Measurements from ENCODE around the gene WWOX. TPM values are rescaled to one million over a fixed set of nuclear protein-coding genes. Genes with fewer than 3 reads are reported as not detected.
A peak's percentile ranks its signal among the peaks of the same experiment; 100 is the strongest.

WWOX gene
- total and polyA plus RNA-seq, 4 experiments from 2014 or later: 10.4 to 23.1 (median 17.5) TPM

GRCh38 chr16:78504401-78504851, 405.0 kb downstream of the WWOX start:
- H3K9me3 Mint-ChIP-seq: no peaks in the 10 kb centered on the region
- Histone ChIP-seq H3K4me1 (ENCODE audit: insufficient read depth, low read length) (no peaks in the 10 kb centered on the region), H3K36me3 (ENCODE audit: insufficient read depth, low read length) (no peaks in the 10 kb centered on the region), H3K4me3 (ENCODE audit: low read length in 2 of 2) (no peak overlapping the region), H3K27me3 (ENCODE audit: insufficient read depth, low read length) (no peaks in the 10 kb centered on the region), H3K9me3 (ENCODE audit: control insufficient read depth in 1 of 2, low read length in 2 of 2) (no peaks in the 10 kb centered on the region), H3K27ac (ENCODE audit: low read depth, low read length) (no peak overlapping the region)
- DNase-seq: no peak
- no peaks in the 10 kb centered on the region for H3K27me3 Mint-ChIP-seq
- ChIA-PET CTCF (ENCODE audit: partially characterized antibody) (interaction anchor here (0.6 to 6.4 kb wide), 6 partner anchors 10 to 1097 kb away, joined by 3 to 51 read pairs (median 6); partner anchors contain the start of gene MAF), POLR2A (ENCODE audit: partially characterized antibody) (no interaction called here)
- no peaks in the 10 kb centered on the region for H3K36me3 Mint-ChIP-seq
- H3K4me1 Mint-ChIP-seq: no peaks in the 10 kb centered on the region
- no peak overlapping the region for H3K4me3 Mint-ChIP-seq
- intact Hi-C loops (cut with micrococcal nuclease): no loop called here
- no peak overlapping the region for H3K27ac Mint-ChIP-seq

DNA sequence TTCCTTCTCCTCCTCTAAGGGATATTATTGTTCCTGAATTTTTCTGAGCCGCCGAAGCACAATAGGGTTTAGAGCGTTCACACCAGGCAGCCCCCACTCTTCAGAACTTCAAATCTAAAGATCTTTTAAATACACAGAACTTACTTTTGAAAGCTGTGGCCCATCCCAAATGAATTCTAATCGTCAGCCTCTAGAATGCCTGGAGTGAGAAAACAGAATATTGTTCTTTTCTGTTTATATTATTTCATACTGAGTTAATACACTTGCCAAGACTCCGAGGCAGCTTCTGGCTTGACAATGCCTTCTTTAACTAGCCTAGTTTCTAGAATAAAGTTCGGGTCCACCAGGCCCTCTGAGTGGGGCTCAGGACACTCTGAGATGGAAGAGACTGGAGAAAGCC, 405.6 kb downstream of the WWOX start:
- ChIA-PET CTCF (ENCODE audit: partially characterized antibody) (interaction anchor here (1.8 to 6.4 kb wide), 3 partner anchors 9 to 1097 kb away, joined by 7 to 51 read pairs (median 14); partner anchors contain the start of gene MAF), POLR2A (ENCODE audit: partially characterized antibody) (no interaction called here)
- Histone ChIP-seq H3K27ac (ENCODE audit: low read depth, low read length) (no peak overlapping the region), H3K9me3 (ENCODE audit: control insufficient read depth in 1 of 2, low read length in 2 of 2) (no peaks in the 10 kb centered on the region), H3K4me3 (ENCODE audit: low read length in 2 of 2) (no peak overlapping the region), H3K36me3 (ENCODE audit: insufficient read depth, low read length) (no peaks in the 10 kb centered on the region), H3K27me3 (ENCODE audit: insufficient read depth, low read length) (no peaks in the 10 kb centered on the region), H3K4me1 (ENCODE audit: insufficient read depth, low read length) (no peaks in the 10 kb centered on the region)
- H3K27ac Mint-ChIP-seq: peak overlapping the region in 1 of 7 donors; percentile 34
- H3K4me1 Mint-ChIP-seq: no peaks in the 10 kb centered on the region
- H3K27me3 Mint-ChIP-seq: no peaks in the 10 kb centered on the region
- DNase-seq: no peak
- no peak overlapping the region for H3K4me3 Mint-ChIP-seq
- H3K9me3 Mint-ChIP-seq: no peaks in the 10 kb centered on the region
- no peaks in the 10 kb centered on the region for H3K36me3 Mint-ChIP-seq
- intact Hi-C loops (cut with micrococcal nuclease): no loop called here

GRCh38 chr16:78505544-78506366, 406.3 kb downstream of the WWOX start:
- H3K36me3 Mint-ChIP-seq: no peaks in the 10 kb centered on the region
- ChIA-PET POLR2A (ENCODE audit: partially characterized antibody) (no interaction called here), CTCF (ENCODE audit: partially characterized antibody) (interaction anchor here (1.8 to 6.4 kb wide), 3 partner anchors 8 to 1096 kb away, joined by 7 to 51 read pairs (median 14); partner anchors contain the start of gene MAF)
- DNase-seq: no peak
- H3K4me1 Mint-ChIP-seq: no peaks in the 10 kb centered on the region
- intact Hi-C loops (cut with micrococcal nuclease): no loop called here
- Histone ChIP-seq H3K36me3 (ENCODE audit: insufficient read depth, low read length) (no peaks in the 10 kb centered on the region), H3K4me3 (ENCODE audit: low read length in 2 of 2) (no peak overlapping the region), H3K9me3 (ENCODE audit: control insufficient read depth in 1 of 2, low read length in 2 of 2) (no peaks in the 10 kb centered on the region), H3K27ac (ENCODE audit: low read depth, low read length) (no peak overlapping the region), H3K4me1 (ENCODE audit: insufficient read depth, low read length) (no peaks in the 10 kb centered on the region), H3K27me3 (ENCODE audit: insufficient read depth, low read length) (no peaks in the 10 kb centered on the region)
- no peaks in the 10 kb centered on the region for H3K27me3 Mint-ChIP-seq
- no peak overlapping the region for H3K27ac Mint-ChIP-seq
- no peak overlapping the region for H3K4me3 Mint-ChIP-seq
- no peaks in the 10 kb centered on the region for H3K9me3 Mint-ChIP-seq

DNA sequence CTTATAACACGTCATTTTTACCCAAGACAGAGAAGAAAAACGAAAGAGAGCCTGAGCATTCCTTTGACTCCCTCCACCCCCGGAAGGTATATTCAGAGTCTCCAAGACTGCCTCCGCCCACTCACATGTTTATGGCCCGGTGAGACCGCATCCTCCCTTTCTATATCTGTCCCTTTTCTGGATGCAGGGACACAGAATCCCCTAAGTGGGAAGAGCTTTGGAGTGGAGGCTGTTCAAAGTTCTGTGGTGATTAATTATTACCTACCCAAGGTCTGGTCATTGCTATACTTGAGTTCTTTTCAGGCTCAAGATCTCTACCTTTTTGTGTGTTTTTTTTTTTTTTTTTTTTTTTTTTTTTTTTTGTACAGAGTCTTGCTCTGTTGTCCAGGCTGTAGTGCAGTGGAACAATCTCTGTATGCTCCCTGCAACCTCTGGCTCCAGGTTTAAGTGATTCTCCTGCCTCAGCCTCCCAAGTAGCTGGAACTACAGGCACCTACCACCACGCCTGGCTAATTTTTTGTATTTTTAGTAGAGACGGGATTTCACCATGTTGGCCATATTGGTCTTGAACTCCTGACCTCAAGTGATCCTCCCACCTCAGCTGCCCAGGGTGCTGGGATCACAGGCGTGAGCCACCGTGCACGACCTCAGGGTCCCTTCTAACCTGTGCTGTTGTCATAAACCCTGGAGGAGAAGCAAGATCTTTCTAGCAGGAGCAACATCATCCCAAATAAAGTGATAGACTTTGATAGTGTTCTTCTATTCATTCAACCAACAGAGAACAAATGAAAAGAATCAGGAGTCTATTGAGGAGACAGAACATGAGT, 407.1 kb downstream of the WWOX start:
- Mint-ChIP-seq H3K36me3 (no peaks in the 10 kb centered on the region), H3K4me3 (no peak overlapping the region), H3K27me3 (no peaks in the 10 kb centered on the region), H3K4me1 (no peaks in the 10 kb centered on the region), H3K9me3 (no peaks in the 10 kb centered on the region), H3K27ac (no peak overlapping the region)
- ChIA-PET POLR2A (ENCODE audit: partially characterized antibody) (no interaction called here), CTCF (ENCODE audit: partially characterized antibody) (no interaction called here)
- Histone ChIP-seq H3K36me3 (ENCODE audit: insufficient read depth, low read length) (no peaks in the 10 kb centered on the region), H3K9me3 (ENCODE audit: control insufficient read depth in 1 of 2, low read length in 2 of 2) (no peaks in the 10 kb centered on the region), H3K27me3 (ENCODE audit: insufficient read depth, low read length) (no peaks in the 10 kb centered on the region), H3K4me1 (ENCODE audit: insufficient read depth, low read length) (no peaks in the 10 kb centered on the region), H3K4me3 (ENCODE audit: low read length in 2 of 2) (no peak overlapping the region), H3K27ac (ENCODE audit: low read depth, low read length) (no peak overlapping the region)
- no peak for DNase-seq
- intact Hi-C loops (cut with micrococcal nuclease): no loop called here

- POLR2A ChIA-PET (ENCODE audit: partially characterized antibody): no interaction called here
Measured at GRCh38 chr16:78507576-78507975, 408.1 kb downstream of the WWOX start.

GRCh38 chr16:78509965-78510364, 410.5 kb downstream of the WWOX start:
- Mint-ChIP-seq H3K4me3 (no peak overlapping the region), H3K4me1 (no peaks in the 10 kb centered on the region), H3K9me3 (no peaks in the 10 kb centered on the region), H3K27ac (no peak overlapping the region), H3K27me3 (no peaks in the 10 kb centered on the region), H3K36me3 (no peaks in the 10 kb centered on the region)
- intact Hi-C loops (cut with micrococcal nuclease): no loop called here
- H3K27me3 ChIP-seq (ENCODE audit: insufficient read depth, low read length): no peaks in the 10 kb centered on the region
- ChIA-PET CTCF (ENCODE audit: partially characterized antibody) (interaction anchor here (1.0 to 1.3 kb wide), 2 partner anchors 11 to 260 kb away, joined by 3 read pairs; no protein-coding TSS in a partner anchor), POLR2A (ENCODE audit: partially characterized antibody) (no interaction called here)
- H3K36me3 ChIP-seq (ENCODE audit: insufficient read depth, low read length): no peaks in the 10 kb centered on the region
- H3K4me1 ChIP-seq (ENCODE audit: insufficient read depth, low read length): no peaks in the 10 kb centered on the region
- DNase-seq: no peak
- no peak overlapping the region for H3K27ac ChIP-seq (ENCODE audit: low read depth, low read length)
- H3K9me3 ChIP-seq (ENCODE audit: control insufficient read depth in 1 of 2, low read length in 2 of 2): no peaks in the 10 kb centered on the region
- no peak overlapping the region for H3K4me3 ChIP-seq (ENCODE audit: low read length in 2 of 2)

More at GRCh38 chr16:78507576-78507975, 408.1 kb downstream of the WWOX start:
- no peak for DNase-seq
- Mint-ChIP-seq H3K4me1 (no peaks in the 10 kb centered on the region), H3K4me3 (no peak overlapping the region), H3K9me3 (no peaks in the 10 kb centered on the region), H3K27ac (no peak overlapping the region), H3K27me3 (no peaks in the 10 kb centered on the region), H3K36me3 (no peaks in the 10 kb centered on the region)
- Histone ChIP-seq H3K4me3 (ENCODE audit: low read length in 2 of 2) (no peak overlapping the region), H3K9me3 (ENCODE audit: control insufficient read depth in 1 of 2, low read length in 2 of 2) (no peaks in the 10 kb centered on the region), H3K27ac (ENCODE audit: low read depth, low read length) (no peak overlapping the region), H3K27me3 (ENCODE audit: insufficient read depth, low read length) (no peaks in the 10 kb centered on the region), H3K4me1 (ENCODE audit: insufficient read depth, low read length) (no peaks in the 10 kb centered on the region), H3K36me3 (ENCODE audit: insufficient read depth, low read length) (no peaks in the 10 kb centered on the region)
- CTCF ChIA-PET (ENCODE audit: partially characterized antibody): interaction anchor here (0.7 to 1.3 kb wide), 2 partner anchors 266 to 1093 kb away, joined by 3 read pairs; partner anchors contain the start of gene MAF
- intact Hi-C loops (cut with micrococcal nuclease): no loop called here

GRCh38 chr16:78510496-78510895, 411.0 kb downstream of the WWOX start:
- Histone ChIP-seq H3K4me3 (ENCODE audit: low read length in 2 of 2) (no peak overlapping the region), H3K4me1 (ENCODE audit: insufficient read depth, low read length) (no peaks in the 10 kb centered on the region), H3K27me3 (ENCODE audit: insufficient read depth, low read length) (no peaks in the 10 kb centered on the region), H3K36me3 (ENCODE audit: insufficient read depth, low read length) (no peaks in the 10 kb centered on the region), H3K9me3 (ENCODE audit: control insufficient read depth in 1 of 2, low read length in 2 of 2) (no peaks in the 10 kb centered on the region), H3K27ac (ENCODE audit: low read depth, low read length) (no peak overlapping the region)
- POLR2A ChIA-PET (ENCODE audit: partially characterized antibody): no interaction called here
- Mint-ChIP-seq H3K27me3 (no peaks in the 10 kb centered on the region), H3K4me3 (no peak overlapping the region), H3K9me3 (no peaks in the 10 kb centered on the region), H3K27ac (peak overlapping the region in 1 of 7 donors; percentile 36), H3K4me1 (no peaks in the 10 kb centered on the region), H3K36me3 (no peaks in the 10 kb centered on the region)
- CTCF ChIA-PET (ENCODE audit: partially characterized antibody): interaction anchor here (1.3 kb wide), 1 partner anchor 10 kb away, joined by 3 read pairs; no protein-coding TSS in a partner anchor
- no peak for DNase-seq
- intact Hi-C loops (cut with micrococcal nuclease): no loop called here
